Esophagus squamous epithelium (tissue), 4 donors: Measurements from ENCODE around the gene TSKS.

ENCODE experiments used
- CTCF ChIP-seq, 6 experiments: fragments of 450-650 bp in 4 of 6; fragments of 200-600 bp in 2 of 6; sonication (generic) in 2 of 6; IDR thresholded peaks; one replicate each; pipeline ENCODE4 v1.5.1; 2016 to 2019; ENCODE audit warnings: antibody characterized with exemption in 6 of 6, mild to moderate bottlenecking in 4 of 6, moderate library complexity in 4 of 6
- POLR2A ChIP-seq, 4 donors: fragments of 450-650 bp; IDR thresholded peaks; one replicate each; pipeline ENCODE4 v1.6.1; 2017; ENCODE audit warnings: antibody characterized with exemption in 4 of 4, mild to moderate bottlenecking in 4 of 4, moderate library complexity in 3 of 4

GRCh38 chr19:49767381-49767780, 4.3 kb upstream of the TSKS start:
- TF ChIP-seq CTCF (IDR thresholded peaks at IDR 0.05), result no peak
- no peak for TF ChIP-seq POLR2A (IDR thresholded peaks at IDR 0.05)
